Measurements from ENCODE around the gene RUVBL1.
A peak's percentile ranks its signal among the peaks of the same experiment; 100 is the strongest.
"Not testable (repeated sequence)": the region's sequence is repeated elsewhere in the genome, so short reads cannot be mapped to it uniquely, and the experiment has no call there.

The RUVBL1 gene

GRCh38 chr3:128123538-128124368 is at the start of gene RUVBL1:
RUVBL1 (minus strand) TSS chr3:128123812; CDS start chr3:128123724, 88 bp downstream.
- DNase-seq, result peak; percentile 96
- Mint-ChIP-seq H3K36me3 (ENCODE audit: low read depth) (peaks cover 20% of the 10 kb centered on the region), H3K4me1 (peaks cover 30% of the 10 kb centered on the region), H3K4me3 (peak within 1 kb of the TSS; percentile 96), H3K27me3 (no peaks in the 10 kb centered on the region), H3K27ac (peak within 1 kb of the TSS; percentile 96), H3K9me3 (peaks cover 5% of the 10 kb centered on the region)
- ATAC-seq, result peak; percentile 99

- no peaks in the 10 kb centered on the region for H3K27me3 Mint-ChIP-seq
- no peak overlapping the region for H3K4me3 Mint-ChIP-seq
- no peak overlapping the region for H3K27ac Mint-ChIP-seq
- ATAC-seq, result no peak
- DNase-seq, result no peak
- peaks cover 21% of the 10 kb centered on the region for H3K4me1 Mint-ChIP-seq
- H3K36me3 Mint-ChIP-seq (ENCODE audit: low read depth), result no peaks in the 10 kb centered on the region
- no peaks in the 10 kb centered on the region for H3K9me3 Mint-ChIP-seq
These were observed 49.6 kb upstream of the RUVBL1 start for GRCh38 chr3:128173200-128173599.

- ATAC-seq (no peak), DNase-seq (no peak)
- no peaks in the 10 kb centered on the region for H3K27me3 Mint-ChIP-seq
- H3K36me3 Mint-ChIP-seq (ENCODE audit: low read depth), result no peaks in the 10 kb centered on the region
- no peak overlapping the region for H3K27ac Mint-ChIP-seq
- H3K4me1 Mint-ChIP-seq, result peaks cover 12% of the 10 kb centered on the region
- H3K4me3 Mint-ChIP-seq, result no peak overlapping the region
- H3K9me3 Mint-ChIP-seq, result no peaks in the 10 kb centered on the region
These were observed 47.4 kb upstream of the RUVBL1 start for GRCh38 chr3:128170866-128171516.

- Mint-ChIP-seq H3K27me3 (no peaks in the 10 kb centered on the region), H3K9me3 (no peaks in the 10 kb centered on the region), H3K36me3 (ENCODE audit: low read depth) (peaks cover 5% of the 10 kb centered on the region), H3K4me1 (peaks cover 5% of the 10 kb centered on the region), H3K27ac (no peak overlapping the region), H3K4me3 (no peak overlapping the region)
- ATAC-seq, result no peak
- no peak for DNase-seq
These were observed 45.2 kb upstream of the RUVBL1 start for GRCh38 chr3:128168836-128169235.

- no peak for ATAC-seq
- H3K36me3 Mint-ChIP-seq (ENCODE audit: low read depth), result peaks cover 6% of the 10 kb centered on the region
These were observed 44.5 kb upstream of the RUVBL1 start for GRCh38 chr3:128167973-128168674.

GRCh38 chr3:128167646-128167972 is 44.0 kb upstream of the RUVBL1 start:
- Mint-ChIP-seq H3K4me1 (peaks cover 5% of the 10 kb centered on the region), H3K36me3 (ENCODE audit: low read depth) (peaks cover 9% of the 10 kb centered on the region), H3K4me3 (no peak overlapping the region), H3K27me3 (no peaks in the 10 kb centered on the region), H3K9me3 (no peaks in the 10 kb centered on the region), H3K27ac (no peak overlapping the region)
- no peak for DNase-seq
- no peak for ATAC-seq

More at GRCh38 chr3:128167973-128168674, 44.5 kb upstream of the RUVBL1 start:
- Mint-ChIP-seq H3K27ac (no peak overlapping the region), H3K27me3 (no peaks in the 10 kb centered on the region), H3K4me3 (no peak overlapping the region), H3K9me3 (no peaks in the 10 kb centered on the region), H3K4me1 (peaks cover 5% of the 10 kb centered on the region)
- DNase-seq, result no peak

- Mint-ChIP-seq H3K36me3 (ENCODE audit: low read depth) (peaks cover 13% of the 10 kb centered on the region), H3K4me3 (no peak overlapping the region), H3K4me1 (peaks cover 5% of the 10 kb centered on the region), H3K9me3 (no peaks in the 10 kb centered on the region), H3K27me3 (no peaks in the 10 kb centered on the region), H3K27ac (no peak overlapping the region)
- DNase-seq (no peak), ATAC-seq (no peak)
These were observed 43.4 kb upstream of the RUVBL1 start for GRCh38 chr3:128166971-128167453.

GRCh38 chr3:128163432-128163831 is 39.8 kb upstream of the RUVBL1 start:
- Mint-ChIP-seq H3K27me3 (no peaks in the 10 kb centered on the region), H3K4me3 (no peak overlapping the region), H3K4me1 (peaks cover 3% of the 10 kb centered on the region), H3K36me3 (ENCODE audit: low read depth) (peaks cover 22% of the 10 kb centered on the region), H3K27ac (no peak overlapping the region), H3K9me3 (no peaks in the 10 kb centered on the region)
- ATAC-seq (no peak), DNase-seq (no peak)

GRCh38 chr3:128160661-128161060 is 37.0 kb upstream of the RUVBL1 start:
- no peak overlapping the region for H3K27ac Mint-ChIP-seq
- no peak overlapping the region for H3K4me3 Mint-ChIP-seq
- no peaks in the 10 kb centered on the region for H3K9me3 Mint-ChIP-seq
- no peak for ATAC-seq
- H3K27me3 Mint-ChIP-seq, result no peaks in the 10 kb centered on the region
- H3K4me1 Mint-ChIP-seq, result peaks cover 5% of the 10 kb centered on the region
- DNase-seq, result no peak
- H3K36me3 Mint-ChIP-seq (ENCODE audit: low read depth), result peaks cover 40% of the 10 kb centered on the region

GRCh38 chr3:128155616-128156360 is 32.2 kb upstream of the RUVBL1 start:
- Mint-ChIP-seq H3K27ac (no peak overlapping the region), H3K9me3 (peaks cover 4% of the 10 kb centered on the region), H3K36me3 (ENCODE audit: low read depth) (peaks cover 33% of the 10 kb centered on the region), H3K4me3 (no peak overlapping the region), H3K27me3 (no peaks in the 10 kb centered on the region), H3K4me1 (peaks cover 19% of the 10 kb centered on the region)
- DNase-seq (no peak), ATAC-seq (no peak)

- ATAC-seq, H3K27me3 Mint-ChIP-seq, DNase-seq, H3K9me3 Mint-ChIP-seq: not testable (repeated sequence)
- H3K4me1 Mint-ChIP-seq, result peaks cover 19% of the 10 kb centered on the region
- peaks cover 30% of the 10 kb centered on the region for H3K36me3 Mint-ChIP-seq (ENCODE audit: low read depth)
- H3K4me3 Mint-ChIP-seq, result peak overlapping the region; percentile 91
- H3K27ac Mint-ChIP-seq, result peak overlapping the region; percentile 86
These were observed 30.7 kb upstream of the RUVBL1 start for GRCh38 chr3:128154354-128154753.

GRCh38 chr3:128153156-128154041 is 29.8 kb upstream of the RUVBL1 start, which contains the start of gene EEFSEC:
EEFSEC (plus strand) TSS chr3:128153481; CDS start chr3:128153508, 27 bp downstream.
- peaks cover 19% of the 10 kb centered on the region for H3K4me1 Mint-ChIP-seq

GRCh38 chr3:128152419-128153155 is 29.0 kb upstream of the RUVBL1 start:
- Mint-ChIP-seq H3K27ac (peak overlapping the region; percentile 93), H3K27me3 (no peaks in the 10 kb centered on the region), H3K36me3 (ENCODE audit: low read depth) (peaks cover 18% of the 10 kb centered on the region), H3K4me1 (peaks cover 19% of the 10 kb centered on the region), H3K4me3 (peak overlapping the region; percentile 91), H3K9me3 (peaks cover 4% of the 10 kb centered on the region)
- DNase-seq (no peak), ATAC-seq (no peak)

More at GRCh38 chr3:128153156-128154041, 29.8 kb upstream of the RUVBL1 start, which contains the start of gene EEFSEC:
- H3K9me3 Mint-ChIP-seq, result peaks cover 4% of the 10 kb centered on the region
- peak; percentile 94 for ATAC-seq
- DNase-seq, result peak; percentile 92
- H3K36me3 Mint-ChIP-seq (ENCODE audit: low read depth), result peaks cover 26% of the 10 kb centered on the region
- peak within 1 kb of the TSS; percentile 91 for H3K4me3 Mint-ChIP-seq
- H3K27ac Mint-ChIP-seq, result peak within 1 kb of the TSS; percentile 93
- no peaks in the 10 kb centered on the region for H3K27me3 Mint-ChIP-seq
